ENCODE results near the gene BCKDK. TPM values are rescaled to one million over a fixed set of nuclear protein-coding genes. Genes with fewer than 3 reads are reported as not detected.
"Not testable (repeated sequence)": the region's sequence is repeated elsewhere in the genome, so short reads cannot be mapped to it uniquely, and the experiment has no call there.

BCKDK gene
- polyA plus RNA-seq, 10 donors = 19.7 to 29.9 (median 25.3) TPM

GRCh38 chr16:31118223-31119155 is 10.3 kb downstream of the BCKDK start:
- DNase-seq = no peak

GRCh38 chr16:31120129-31120528 is 11.9 kb downstream of the BCKDK start:
- no peak for DNase-seq

GRCh38 chr16:31125844-31126243 is 17.7 kb downstream of the BCKDK start:
- DNase-seq = peak in 1 of 3 donors; percentile 1

- DNase-seq = no peak
Observed at GRCh38 chr16:31127182-31127581, 19.0 kb downstream of the BCKDK start.

GRCh38 chr16:31128711-31129567 is 20.8 kb downstream of the BCKDK start:
- no peak for DNase-seq

GRCh38 chr16:31129568-31130335 is 21.6 kb downstream of the BCKDK start:
- DNase-seq = no peak

- no peak for DNase-seq
Observed at GRCh38 chr16:31130336-31130891, 22.2 kb downstream of the BCKDK start.

- DNase-seq = no peak
Observed at GRCh38 chr16:31130899-31131298, 22.7 kb downstream of the BCKDK start.

GRCh38 chr16:31131416-31131815 is 23.2 kb downstream of the BCKDK start:
- DNase-seq = no peak

GRCh38 chr16:31131841-31132271 is 23.7 kb downstream of the BCKDK start:
- DNase-seq = no peak

- DNase-seq = no peak
Observed at GRCh38 chr16:31132303-31132979, 24.3 kb downstream of the BCKDK start.

- DNase-seq = no peak
Observed at GRCh38 chr16:31133046-31133501, 24.9 kb downstream of the BCKDK start.

GRCh38 chr16:31134091-31134571 is 25.9 kb downstream of the BCKDK start:
- no peak for DNase-seq

GRCh38 chr16:31134625-31135534 is 26.7 kb downstream of the BCKDK start:
- DNase-seq = no peak

- DNase-seq = no peak
Observed at GRCh38 chr16:31135535-31136286, 27.5 kb downstream of the BCKDK start, which contains the start of gene PRSS8. PRSS8 (minus strand) TSS chr16:31135727; CDS start chr16:31135498, 229 bp downstream.

GRCh38 chr16:31136287-31136662 is 28.1 kb downstream of the BCKDK start:
- no peak for DNase-seq

GRCh38 chr16:31136822-31137499 is 28.8 kb downstream of the BCKDK start:
- DNase-seq = not testable (repeated sequence)

Data from muscle of back (tissue), 11 donors.